ES-I3 (cell line): ENCODE data around the gene PSMA1.
"Not testable (repeated sequence)": the region's sequence is repeated elsewhere in the genome, so short reads cannot be mapped to it uniquely, and the experiment has no call there.

Source experiments
- H3K36me3 ChIP-seq: 2 replicates; pipeline ENCODE4 v1.6.1; 2013; ENCODE audit warnings: mild to moderate bottlenecking, low read length, control low read depth, moderate library complexity; ENCODE audit not compliant: insufficient read depth
- H3K4me1 ChIP-seq: 2 replicates; pipeline ENCODE4 v1.6.1; 2013; ENCODE audit warnings: mild to moderate bottlenecking, control low read depth, low read length; ENCODE audit not compliant: insufficient read depth
- H3K9ac ChIP-seq: 2 replicates; pipeline ENCODE4 v1.6.1; 2013; ENCODE audit warnings: low read depth, mild to moderate bottlenecking, low read length, moderate library complexity
- H3K9me3 ChIP-seq: 2 replicates; pipeline ENCODE4 v1.6.1; 2013; ENCODE audit warnings: mild to moderate bottlenecking, low read length, moderate library complexity; ENCODE audit not compliant: control insufficient read depth, insufficient read depth

Gene PSMA1

DNA sequence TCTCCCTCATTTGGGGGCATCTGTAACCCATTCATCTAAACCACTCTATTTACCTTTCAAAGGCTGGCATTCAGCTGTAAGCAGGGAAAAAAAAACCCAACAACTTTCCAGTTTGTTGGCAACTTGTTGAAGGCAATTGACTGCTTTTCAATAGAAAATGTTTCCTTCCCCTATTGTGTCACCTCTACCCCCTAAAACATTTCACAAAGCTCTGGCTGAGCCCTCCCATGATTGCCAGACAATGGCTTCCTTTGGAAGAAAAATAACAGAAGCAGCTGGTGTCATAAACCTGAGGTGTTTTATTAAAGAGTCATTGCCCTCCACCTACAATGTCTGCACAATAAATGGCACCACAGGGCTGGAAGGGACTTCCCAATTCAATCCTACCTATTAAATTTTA, 22.1 kb upstream of the PSMA1 start:
- H3K4me1 ChIP-seq = peaks cover 17% of the 10 kb centered on the region; the same call in 1 of the 2 replicates
- no peaks in the 10 kb centered on the region for H3K9me3 ChIP-seq
- no peak overlapping the region for H3K9ac ChIP-seq
- no peaks in the 10 kb centered on the region for H3K36me3 ChIP-seq

DNA sequence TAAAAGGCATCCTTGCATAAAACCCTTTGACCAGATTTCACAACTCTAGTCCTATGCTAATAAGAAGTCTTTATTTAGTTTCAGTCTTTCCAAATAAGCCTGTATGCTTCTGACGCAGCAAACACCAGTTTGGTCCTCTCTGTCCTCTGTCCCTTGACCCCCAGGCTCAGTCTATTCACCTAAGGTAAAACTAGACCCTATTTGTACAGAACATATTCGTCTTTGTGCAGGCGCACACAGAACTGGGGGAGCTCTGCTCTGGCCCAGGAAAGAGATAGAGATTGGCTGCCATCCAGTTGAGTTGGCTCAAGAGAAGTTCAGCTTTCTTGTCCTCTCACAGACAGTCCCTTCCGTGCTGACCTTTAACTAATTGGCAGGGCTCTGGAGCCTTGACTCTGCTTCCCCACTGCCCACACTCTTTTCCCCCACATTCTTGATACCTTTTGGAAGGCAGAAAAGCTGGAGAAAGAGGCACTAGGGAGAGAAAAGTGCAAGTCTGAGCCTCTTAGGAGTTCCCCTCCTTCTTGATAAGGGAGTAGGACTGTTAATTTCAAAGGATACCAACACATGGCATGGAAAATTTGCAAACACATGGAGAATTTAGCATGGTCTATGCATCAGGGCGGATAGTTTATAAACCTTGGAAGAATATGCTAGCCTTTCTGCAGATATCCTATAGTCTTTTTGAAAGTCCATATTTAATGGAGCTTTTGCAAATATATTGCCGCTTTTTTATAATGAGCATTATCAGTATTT, 21.2 kb upstream of the PSMA1 start:
- H3K4me1 ChIP-seq = peaks cover 17% of the 10 kb centered on the region; the same call in 1 of the 2 replicates

GRCh38 chr11:14539982-14540421, 19.8 kb upstream of the PSMA1 start:
- Histone ChIP-seq H3K36me3 (no peaks in the 10 kb centered on the region), H3K4me1 (peaks cover 17% of the 10 kb centered on the region; the same call in 1 of the 2 replicates), H3K9me3 (no peaks in the 10 kb centered on the region), H3K9ac (no peak overlapping the region)

More for the DNA sequence above, 21.2 kb upstream of the PSMA1 start:
- H3K9ac ChIP-seq = no peak overlapping the region
- no peaks in the 10 kb centered on the region for H3K9me3 ChIP-seq
- H3K36me3 ChIP-seq = no peaks in the 10 kb centered on the region

DNA sequence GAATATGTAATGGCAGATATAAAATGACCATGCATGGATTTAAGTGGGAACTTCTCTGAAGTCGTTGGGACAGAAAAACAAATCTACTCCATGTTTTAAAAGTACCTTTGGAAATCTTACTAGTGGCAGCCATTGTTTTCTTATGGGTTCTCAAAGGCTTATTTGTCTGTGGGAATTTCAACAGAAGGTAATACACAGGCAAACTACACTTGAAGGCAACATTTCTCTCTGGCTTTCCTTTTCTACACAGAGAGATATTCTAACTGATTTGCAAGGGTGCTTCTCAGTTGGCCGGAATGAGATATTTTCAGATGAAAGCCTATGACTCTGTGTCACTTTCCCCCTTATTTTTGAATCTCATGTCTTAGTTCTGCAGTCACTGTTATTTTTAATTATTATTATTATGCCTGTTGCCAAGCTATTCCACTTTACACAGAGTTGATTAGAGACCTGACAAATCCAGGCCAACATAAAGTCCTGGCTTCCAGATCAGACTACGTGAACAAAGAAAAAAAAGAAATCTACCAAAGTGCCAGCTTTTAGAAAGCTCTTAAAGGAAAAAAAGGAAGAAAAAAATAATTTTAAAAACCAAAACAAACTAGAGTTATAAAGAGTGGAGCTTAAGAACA, 18.9 kb upstream of the PSMA1 start:
- H3K9ac ChIP-seq = no peak overlapping the region
- no peaks in the 10 kb centered on the region for H3K9me3 ChIP-seq
- H3K36me3 ChIP-seq = no peaks in the 10 kb centered on the region
- H3K4me1 ChIP-seq = peaks cover 17% of the 10 kb centered on the region; the same call in 1 of the 2 replicates

DNA sequence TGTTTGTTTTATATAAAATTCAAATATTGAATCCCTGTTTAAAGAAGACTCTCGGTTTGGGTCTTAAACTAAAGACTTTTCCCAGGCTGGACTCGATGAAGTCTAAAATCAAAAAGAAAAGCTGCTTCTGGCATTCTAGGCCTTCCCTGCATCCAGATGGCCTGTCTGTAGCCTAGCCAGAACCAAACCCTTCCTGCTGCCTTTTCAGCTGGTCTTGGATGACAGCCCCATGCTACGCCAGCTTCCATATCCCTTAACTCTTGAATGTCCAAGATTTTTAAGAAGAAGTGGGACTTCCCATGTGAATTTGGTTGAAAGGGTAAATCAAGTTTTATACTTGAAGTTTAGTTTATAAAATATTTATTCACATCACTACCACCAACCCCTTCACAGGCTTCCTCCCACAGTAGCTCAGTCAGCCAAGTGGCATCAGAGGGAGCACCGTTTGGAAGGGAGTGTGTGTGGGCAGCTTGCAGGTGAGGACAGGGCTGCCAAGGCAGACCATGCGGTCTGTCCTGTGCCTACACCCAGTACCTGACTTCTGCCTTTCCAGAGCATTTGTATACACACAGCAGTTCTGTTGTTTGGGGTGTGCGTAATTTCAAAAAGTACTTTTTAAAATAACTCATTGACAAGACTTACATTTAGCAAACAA, 18.2 kb upstream of the PSMA1 start:
- Histone ChIP-seq H3K9me3 (no peaks in the 10 kb centered on the region), H3K4me1 (peaks cover 17% of the 10 kb centered on the region; the same call in 1 of the 2 replicates), H3K36me3 (no peaks in the 10 kb centered on the region), H3K9ac (no peak overlapping the region)

DNA sequence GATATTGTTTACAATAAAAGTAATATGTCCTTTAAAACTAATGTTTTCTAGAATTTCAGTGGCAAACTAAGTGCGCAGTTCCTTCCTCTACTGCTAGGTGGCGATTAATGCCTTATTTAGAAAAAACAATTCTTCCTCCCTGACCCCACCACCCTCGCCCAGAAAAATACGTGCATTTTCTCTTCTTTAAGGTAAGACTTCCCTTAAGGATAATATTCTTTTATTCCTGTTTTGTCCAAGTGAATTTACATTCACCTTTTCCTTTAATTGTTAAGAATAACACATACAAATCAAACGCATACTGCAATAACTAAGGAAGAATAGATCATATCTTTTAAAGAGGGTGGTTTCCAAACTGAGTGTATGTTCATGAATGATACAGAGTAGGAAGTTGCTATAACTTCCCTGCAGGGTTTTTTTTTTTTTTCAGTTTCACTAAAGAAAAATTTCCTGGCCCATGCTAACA, 17.0 kb upstream of the PSMA1 start:
- peaks cover 12% of the 10 kb centered on the region; the same call in 1 of the 2 replicates for H3K4me1 ChIP-seq
- H3K9me3 ChIP-seq = no peaks in the 10 kb centered on the region
- H3K9ac ChIP-seq = no peak overlapping the region
- H3K36me3 ChIP-seq = no peaks in the 10 kb centered on the region

DNA sequence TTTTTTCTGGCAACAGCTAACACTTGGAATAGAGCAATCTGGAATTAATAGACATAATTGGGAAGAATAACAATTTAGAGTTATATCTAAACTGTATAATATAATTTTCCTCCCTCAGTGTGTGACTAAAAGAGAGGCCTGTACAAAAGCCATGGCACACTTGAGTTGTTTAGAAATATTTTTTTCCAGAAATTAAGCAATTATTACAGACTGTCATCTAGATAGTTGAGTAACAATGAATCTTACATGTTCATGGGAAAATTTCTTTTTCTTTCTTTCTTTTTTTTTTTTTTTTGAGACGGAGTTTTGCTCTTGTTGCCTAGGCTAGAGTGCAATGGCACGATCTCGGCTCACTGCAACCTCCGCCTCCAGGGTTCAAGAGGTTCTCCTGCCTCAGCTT, 15.0 kb upstream of the PSMA1 start:
- not testable (repeated sequence) for H3K9me3 ChIP-seq, H3K36me3 ChIP-seq

GRCh38 chr11:14529951-14530350, 9.8 kb upstream of the PSMA1 start:
- Histone ChIP-seq H3K9me3 (no peaks in the 10 kb centered on the region), H3K4me1 (peaks cover 11% of the 10 kb centered on the region), H3K9ac (no peak overlapping the region), H3K36me3 (no peaks in the 10 kb centered on the region)

More for the DNA sequence above, 15.0 kb upstream of the PSMA1 start:
- not testable (repeated sequence) for H3K9ac ChIP-seq, H3K4me1 ChIP-seq

GRCh38 chr11:14529321-14529720, 9.1 kb upstream of the PSMA1 start:
- H3K36me3 ChIP-seq = no peaks in the 10 kb centered on the region
- no peaks in the 10 kb centered on the region for H3K9me3 ChIP-seq
- peaks cover 11% of the 10 kb centered on the region for H3K4me1 ChIP-seq
- no peak overlapping the region for H3K9ac ChIP-seq

DNA sequence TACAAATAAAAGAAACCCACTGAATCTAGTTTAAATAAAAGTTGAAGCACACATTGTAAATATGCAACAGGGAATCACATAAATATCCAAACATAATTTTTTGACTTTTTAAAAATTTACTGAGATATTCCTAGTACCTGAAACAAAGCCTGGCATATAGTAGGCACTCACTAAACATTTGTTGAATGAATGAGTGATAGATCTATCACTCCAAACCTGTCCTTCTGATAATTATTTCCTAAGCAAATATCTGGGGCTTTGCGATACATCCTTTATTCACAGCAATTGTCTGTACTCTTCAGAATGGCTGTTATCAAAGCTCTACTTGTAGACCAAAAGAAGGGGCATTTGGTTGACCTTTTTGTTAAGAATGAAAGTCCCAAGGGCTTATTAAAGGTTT, 2.6 kb upstream of the PSMA1 start:
- H3K9ac ChIP-seq = no peak overlapping the region
- no peaks in the 10 kb centered on the region for H3K9me3 ChIP-seq
- 0 out of 2 replicates have a peak, but pooled peaks cover 4% of the 10 kb centered on the region for H3K36me3 ChIP-seq
- no peaks in the 10 kb centered on the region for H3K4me1 ChIP-seq

DNA sequence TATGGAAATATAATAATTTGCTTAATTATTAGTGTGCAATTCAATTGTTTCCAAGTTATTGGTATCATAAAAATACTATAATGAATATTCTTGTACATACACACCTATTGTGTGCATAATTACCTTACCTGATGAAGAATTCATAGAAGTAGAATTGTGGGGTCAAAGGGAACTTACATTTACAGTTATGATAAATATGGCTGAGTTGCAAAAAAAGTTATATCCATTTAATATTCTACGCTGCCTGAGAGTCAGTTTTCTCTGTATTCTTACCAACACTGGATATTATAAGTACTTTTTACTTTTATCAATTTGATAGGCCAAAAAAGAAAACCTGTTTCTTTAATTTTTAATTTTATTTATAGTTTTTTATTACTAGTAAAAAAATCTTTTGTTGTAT, 2.1 kb upstream of the PSMA1 start:
- Histone ChIP-seq H3K9ac (no peak overlapping the region), H3K9me3 (no peaks in the 10 kb centered on the region), H3K36me3 (0 out of 2 replicates have a peak, but pooled peaks cover 4% of the 10 kb centered on the region), H3K4me1 (no peaks in the 10 kb centered on the region)

GRCh38 chr11:14520747-14521151, 563 bp upstream of the PSMA1 start:
- H3K9ac ChIP-seq = peak overlapping the region; percentile 89
- H3K4me1 ChIP-seq = no peaks in the 10 kb centered on the region

GRCh38 chr11:14519597-14519916, 629 bp downstream of the PSMA1 start:
- Histone ChIP-seq H3K36me3 (peaks cover 7% of the 10 kb centered on the region; the same call in 1 of the 2 replicates), H3K4me1 (no peaks in the 10 kb centered on the region), H3K9me3 (no peaks in the 10 kb centered on the region), H3K9ac (peak overlapping the region; percentile 89)

More at GRCh38 chr11:14520747-14521151, 563 bp upstream of the PSMA1 start:
- peaks cover 4% of the 10 kb centered on the region; the same call in 1 of the 2 replicates for H3K36me3 ChIP-seq
- H3K9me3 ChIP-seq = no peaks in the 10 kb centered on the region

- peak overlapping the region; percentile 89 for H3K9ac ChIP-seq
- no peaks in the 10 kb centered on the region for H3K4me1 ChIP-seq
- H3K9me3 ChIP-seq = no peaks in the 10 kb centered on the region
- H3K36me3 ChIP-seq = peaks cover 10% of the 10 kb centered on the region; the same call in 1 of the 2 replicates
These were observed 1.4 kb downstream of the PSMA1 start for GRCh38 chr11:14518820-14519219.
